Esophagus muscularis mucosa (tissue), 4 donors: ENCODE results near the gene KNG1. TPM values are rescaled to one million over a fixed set of nuclear protein-coding genes. Genes with fewer than 3 reads are reported as not detected.

Source experiments
- DNase-seq: peaks from one replicate; pipeline ENCODE4 v3.0.0-alpha.2; 2017; ENCODE audit errors: extremely low spot score
- H3K27ac ChIP-seq, 4 donors: fragments of 200-600 bp; sonication (generic); replicated peaks in 1 of 4; 1 replicate in 3 of 4; 2 replicates in 1 of 4; pipeline ENCODE4 v1.5.1; 2016 to 2019; ENCODE audit warnings: mild to moderate bottlenecking in 1 of 4
- H3K27me3 ChIP-seq, 4 donors: fragments of 200-600 bp; sonication (generic); one replicate each; pipeline versions ENCODE4 v1.5.1 to v1.6.0; 2016 to 2019
- H3K36me3 ChIP-seq, 4 donors: fragments of 200-600 bp; sonication (generic); one replicate each; pipeline ENCODE4 v1.5.1; 2016 to 2019
- H3K4me1 ChIP-seq, 4 donors: fragments of 200-600 bp; sonication (generic); one replicate each; pipeline ENCODE4 v1.5.1; 2016 to 2019
- H3K4me3 ChIP-seq, 4 donors: fragments of 200-600 bp; sonication (generic); 1 replicate in 2 of 4; 2 replicates in 2 of 4; pipeline ENCODE4 v1.5.1; 2016 to 2019; ENCODE audit warnings: mild to moderate bottlenecking in 4 of 4, moderate library complexity in 1 of 4
- H3K9me3 ChIP-seq, 4 donors: fragments of 200-600 bp; sonication (generic); 1 replicate in 3 of 4; 2 replicates in 1 of 4; pipeline ENCODE4 v1.5.1; 2016 to 2019
- EP300 ChIP-seq: sonication (generic); formaldehyde crosslinking; IDR thresholded peaks from one replicate; pipeline ENCODE4 v1.6.1; 2017; ENCODE audit warnings: antibody characterized with exemption
- POLR2A ChIP-seq: fragments of 450-650 bp; IDR thresholded peaks from one replicate; pipeline ENCODE4 v1.6.1; 2017; ENCODE audit warnings: antibody characterized with exemption, moderate library complexity, mild to moderate bottlenecking, low read depth
- POLR2AphosphoS5 ChIP-seq, 2 donors: sonication (generic); formaldehyde crosslinking; IDR thresholded peaks; one replicate each; pipeline ENCODE4 v1.6.1; 2017; ENCODE audit warnings: antibody characterized with exemption in 2 of 2
- WGBS: methylation state at CpG from one replicate; pipeline ENCODE4 v1.1.5; 2018; 5-methylcytosine and 5-hydroxymethylcytosine counted together
- intact Hi-C: fragments of 100-400 bp; cut with DNase I; formaldehyde crosslinking; loops from one replicate; pipeline ENCODE4 v1.15.1; 2023
- total RNA-seq, 4 donors: library from RNA; depleted of rRNA; stranded (reverse); fragments of >200 nt; gene quantifications; one replicate each; pipeline versions ENCODE4 v1.1.0 to v1.2.1, GENCODE V29; 2016
- TF ChIP-seq, protein P1 (sequence below), 3 experiments: fragments of 200-600 bp in 2 of 3; fragments of 450-650 bp in 1 of 3; sonication (generic) in 2 of 3; IDR thresholded peaks; one replicate each; pipeline ENCODE4 v1.5.1; 2017 to 2019; ENCODE audit warnings: antibody characterized with exemption in 3 of 3, mild to moderate bottlenecking in 2 of 3, moderate library complexity in 1 of 3

The KNG1 gene
- total RNA-seq, 4 donors from 2014 or later = not detected

DNA sequence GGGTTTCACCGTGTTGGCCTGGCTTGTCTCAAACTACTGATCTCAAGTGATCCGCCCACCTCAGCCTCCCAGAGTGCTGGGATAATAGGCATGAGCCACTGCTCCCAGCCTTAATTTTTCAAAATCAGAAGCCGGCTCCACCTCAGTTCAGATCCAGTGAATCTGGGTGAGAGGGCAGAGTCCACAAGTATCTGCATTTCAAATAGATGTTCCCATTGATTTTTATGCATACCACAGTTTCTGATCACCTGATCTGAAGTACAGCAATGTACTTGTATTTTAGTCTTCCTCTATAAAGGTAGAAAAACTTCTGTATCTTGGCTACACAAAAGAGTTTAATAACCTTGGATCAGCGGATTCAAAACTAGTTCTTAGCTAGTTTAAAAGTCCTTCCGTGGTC lies 62.0 kb downstream of the KNG1 start:
- Histone ChIP-seq H3K27ac (no peak overlapping the region), H3K4me1 (peaks cover 0 to 7% (median 3%) of the 10 kb centered on the region in 4 donors), H3K4me3 (no peak overlapping the region), H3K36me3 (peaks cover 0 to 2% (median under 1%) of the 10 kb centered on the region in 4 donors), H3K9me3 (no peaks in the 10 kb centered on the region), H3K27me3 (peaks cover 0 to 5% (median 0%) of the 10 kb centered on the region in 4 donors)
- WGBS = 91% methylated on average over 5 of the region's 5 CpGs
- no peak for DNase-seq
- intact Hi-C loops = no loop called here
- TF ChIP-seq POLR2AphosphoS5 (IDR thresholded peaks at IDR 0.05) (no peak), POLR2A (no peak), EP300 (no peak)
- TF ChIP-seq, protein P1, sequence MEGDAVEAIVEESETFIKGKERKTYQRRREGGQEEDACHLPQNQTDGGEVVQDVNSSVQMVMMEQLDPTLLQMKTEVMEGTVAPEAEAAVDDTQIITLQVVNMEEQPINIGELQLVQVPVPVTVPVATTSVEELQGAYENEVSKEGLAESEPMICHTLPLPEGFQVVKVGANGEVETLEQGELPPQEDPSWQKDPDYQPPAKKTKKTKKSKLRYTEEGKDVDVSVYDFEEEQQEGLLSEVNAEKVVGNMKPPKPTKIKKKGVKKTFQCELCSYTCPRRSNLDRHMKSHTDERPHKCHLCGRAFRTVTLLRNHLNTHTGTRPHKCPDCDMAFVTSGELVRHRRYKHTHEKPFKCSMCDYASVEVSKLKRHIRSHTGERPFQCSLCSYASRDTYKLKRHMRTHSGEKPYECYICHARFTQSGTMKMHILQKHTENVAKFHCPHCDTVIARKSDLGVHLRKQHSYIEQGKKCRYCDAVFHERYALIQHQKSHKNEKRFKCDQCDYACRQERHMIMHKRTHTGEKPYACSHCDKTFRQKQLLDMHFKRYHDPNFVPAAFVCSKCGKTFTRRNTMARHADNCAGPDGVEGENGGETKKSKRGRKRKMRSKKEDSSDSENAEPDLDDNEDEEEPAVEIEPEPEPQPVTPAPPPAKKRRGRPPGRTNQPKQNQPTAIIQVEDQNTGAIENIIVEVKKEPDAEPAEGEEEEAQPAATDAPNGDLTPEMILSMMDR (IDR thresholded peaks at IDR 0.05) = no peak

DNA sequence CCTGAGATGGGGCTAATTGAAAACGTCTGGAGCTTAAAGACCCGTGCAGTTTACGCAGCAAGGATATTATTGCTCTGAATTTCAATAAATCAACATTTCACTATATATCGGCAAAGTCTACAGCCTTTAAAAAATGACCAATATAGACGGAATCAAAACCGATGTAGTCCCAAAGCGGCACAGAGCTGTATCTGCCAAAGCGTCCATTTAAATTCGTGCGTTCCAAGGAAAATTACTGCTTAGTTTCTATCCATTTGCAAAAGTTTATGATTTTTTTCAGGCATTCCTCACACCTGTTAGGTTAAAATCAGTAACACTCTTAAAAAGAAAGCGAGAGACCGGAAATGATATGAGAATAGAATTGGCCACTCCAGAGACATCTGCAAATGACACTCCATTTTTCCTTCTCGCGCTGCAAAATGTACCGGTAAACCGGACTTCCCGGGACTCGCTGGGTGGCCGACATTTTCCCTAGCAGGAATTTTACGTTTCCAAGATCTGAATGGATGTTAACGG lies 65.4 kb downstream of the KNG1 start:
- peak overlapping the region; percentile 81 to 91 (median 86) for H3K4me3 ChIP-seq
- H3K9me3 ChIP-seq = no peaks in the 10 kb centered on the region
- H3K27ac ChIP-seq = peak overlapping the region; percentile 96 to 100 (median 97)
- peaks cover 0 to 5% (median 0%) of the 10 kb centered on the region in 4 donors for H3K27me3 ChIP-seq
- no peak for DNase-seq
- WGBS = 4% methylated on average over 21 of the region's 21 CpGs
- TF ChIP-seq, protein P1 (IDR thresholded peaks at IDR 0.05) = no peak
- TF ChIP-seq POLR2AphosphoS5 (IDR thresholded peaks at IDR 0.05) = no peak
- TF ChIP-seq EP300 = no peak
- TF ChIP-seq POLR2A = no peak
- intact Hi-C loops = no loop called here
- H3K4me1 ChIP-seq = peaks cover 29 to 40% (median 36%) of the 10 kb centered on the region in 4 donors
- peaks cover 22 to 36% (median 34%) of the 10 kb centered on the region in 4 donors for H3K36me3 ChIP-seq

DNA sequence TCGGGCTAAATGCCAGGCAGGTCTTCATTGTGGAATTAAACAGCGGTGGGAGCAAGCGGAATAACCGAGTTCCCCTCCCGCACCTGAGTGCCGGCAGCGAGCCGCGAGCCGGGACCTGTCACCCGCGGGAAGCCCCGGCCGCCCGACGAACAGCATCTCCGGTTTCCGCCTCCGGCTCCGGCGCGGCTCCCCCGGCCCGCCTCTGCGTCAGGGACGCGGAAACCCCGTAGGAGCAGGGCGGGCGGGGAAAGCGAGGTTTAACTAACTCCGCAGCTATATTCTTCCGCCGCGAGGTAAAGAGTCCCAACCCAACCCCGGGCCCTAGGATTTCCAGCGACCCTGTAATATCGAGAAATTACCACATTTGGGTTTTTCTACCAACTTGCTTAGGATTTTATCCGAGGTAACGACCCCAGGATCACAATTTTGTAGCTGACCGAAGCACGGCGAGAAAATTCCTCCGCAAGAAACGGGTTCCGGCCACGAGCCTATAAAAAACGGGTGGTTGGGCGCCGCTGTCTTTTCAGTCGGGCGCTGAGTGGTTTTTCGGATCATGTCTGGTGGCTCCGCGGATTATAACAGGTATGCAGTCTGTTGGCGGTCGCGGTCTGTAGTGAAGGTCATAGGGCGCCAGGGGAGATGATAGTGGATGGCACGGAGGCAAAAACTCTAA lies 66.0 kb downstream of the KNG1 start, which contains the start of gene EIF4A2:
Gene EIF4A2 (plus strand): TSS at position 520 of the 673 bp plus-strand sequence. CDS start 34 bp downstream, at position 554.
- TF ChIP-seq POLR2AphosphoS5 (IDR thresholded peaks at IDR 0.05) (peak; percentile 86 to 98), EP300 (no peak), POLR2A (peak; percentile 90)
- TF ChIP-seq, protein P1 (IDR thresholded peaks at IDR 0.05) = no peak
- Histone ChIP-seq H3K27ac (peak within 1 kb of the TSS; percentile 96 to 100 (median 97)), H3K4me1 (peaks cover 34 to 46% (median 42%) of the 10 kb centered on the region in 4 donors), H3K27me3 (peaks cover 0 to 5% (median 0%) of the 10 kb centered on the region in 4 donors), H3K9me3 (no peaks in the 10 kb centered on the region), H3K4me3 (peak within 1 kb of the TSS; percentile 81 to 91 (median 86)), H3K36me3 (peaks cover 28 to 42% (median 40%) of the 10 kb centered on the region in 4 donors)
- under 1% methylated on average over 57 of the region's 60 CpGs for WGBS
- intact Hi-C loops = no loop called here
- DNase-seq = peak; percentile 98

DNA sequence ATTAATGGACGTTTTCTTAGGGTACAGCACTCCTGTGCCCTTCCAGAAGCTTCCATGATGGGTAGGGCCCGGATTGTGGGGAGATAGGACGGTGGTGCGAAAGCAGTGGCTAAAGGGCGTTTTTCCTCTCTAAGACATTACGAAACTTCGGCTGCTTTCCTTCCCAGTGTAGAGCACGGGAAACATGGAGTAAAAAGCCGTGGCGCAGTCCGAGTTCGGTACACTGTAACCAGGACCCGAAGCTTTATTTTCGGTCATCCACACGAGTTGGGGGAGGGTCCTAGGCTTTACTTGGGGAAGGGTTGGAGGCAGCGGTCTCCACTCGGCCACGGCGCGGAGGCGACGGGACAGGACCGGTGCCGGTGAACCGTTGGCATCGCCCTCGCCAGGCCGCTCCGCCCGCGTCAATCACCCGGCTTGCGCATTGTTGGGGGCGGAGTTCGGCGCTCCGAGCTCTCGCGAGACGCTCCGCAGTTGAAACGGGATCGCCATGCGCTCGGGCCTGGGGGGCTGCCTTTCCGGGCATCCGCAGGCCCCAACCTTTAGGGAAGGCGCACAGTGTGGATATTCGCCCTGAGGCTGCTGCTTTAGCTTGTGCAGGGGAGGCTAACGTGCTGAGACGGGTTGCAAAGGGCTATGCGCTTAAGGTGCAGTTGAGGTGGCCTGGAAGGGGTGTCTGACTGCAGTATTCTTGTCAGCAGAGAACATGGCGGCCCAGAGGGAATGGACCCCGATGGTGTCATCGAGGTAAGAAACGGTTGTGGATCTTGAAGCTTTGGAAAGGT lies 66.8 kb downstream of the KNG1 start:
- H3K36me3 ChIP-seq = peaks cover 36 to 49% (median 47%) of the 10 kb centered on the region in 4 donors

More for the DNA sequence above, 66.8 kb downstream of the KNG1 start:
- TF ChIP-seq, protein P1 (IDR thresholded peaks at IDR 0.05) = no peak
- TF ChIP-seq POLR2A (peak; percentile 74), POLR2AphosphoS5 (IDR thresholded peaks at IDR 0.05) (peak; percentile 84 to 98), EP300 (no peak)
- intact Hi-C loops = no loop called here
- Histone ChIP-seq H3K27me3 (peaks cover 0 to 5% (median 0%) of the 10 kb centered on the region in 4 donors), H3K9me3 (no peaks in the 10 kb centered on the region), H3K27ac (peak overlapping the region; percentile 96 to 100 (median 97)), H3K4me1 (peaks cover 41 to 54% (median 49%) of the 10 kb centered on the region in 4 donors), H3K4me3 (peak overlapping the region; percentile 81 to 91 (median 86))
- DNase-seq = peak; percentile 94
- 0% methylated on average over 29 of the region's 56 CpGs for WGBS
